Bronchial epithelial cell (primary cell): ENCODE results near the gene DDX27. TPM values are rescaled to one million over a fixed set of nuclear protein-coding genes. Genes with fewer than 3 reads are reported as not detected.
A peak's percentile ranks its signal among the peaks of the same experiment; 100 is the strongest.

Source experiments
- DNase-seq: peaks from one replicate; pipeline ENCODE4 v3.0.0-alpha.2; 2010; ENCODE audit warnings: low read depth
- FAIRE-seq: peaks from 2 replicates; lab custom pipeline; 2011; peaks lifted over from hg19 to GRCh38; lab: Jason Lieb, UNC
- H3K27me3 ChIP-seq: 2 replicates; pipeline ENCODE4 v1.5.1; 2011; ENCODE audit warnings: low read length; ENCODE audit not compliant: control insufficient read depth, insufficient read depth
- H3K36me3 ChIP-seq: 2 replicates; pipeline ENCODE4 v1.5.1; 2011; ENCODE audit warnings: low read length; ENCODE audit not compliant: control insufficient read depth, insufficient read depth
- H3K4me3 ChIP-seq: 2 replicates; pipeline ENCODE4 v1.5.1; 2011; ENCODE audit warnings: mild to moderate bottlenecking, low read depth, low read length, control low read depth
- total RNA-seq: library from RNA; depleted of rRNA; stranded (reverse); fragments of >200 nt; gene quantifications from 2 replicates; pipeline ENCODE4 v1.2.1, GENCODE V29; 2014
- TF ChIP-seq, protein P1 (sequence below): IDR thresholded peaks from 2 replicates; pipeline ENCODE4 v1.5.1; 2011; ENCODE audit warnings: mild to moderate bottlenecking, moderate library complexity, low read length, control low read depth, inconsistent platforms; ENCODE audit not compliant: insufficient read depth, severe bottlenecking

Gene DDX27
- total RNA-seq, 1 donor from 2014 or later = 49.8 TPM

DNA sequence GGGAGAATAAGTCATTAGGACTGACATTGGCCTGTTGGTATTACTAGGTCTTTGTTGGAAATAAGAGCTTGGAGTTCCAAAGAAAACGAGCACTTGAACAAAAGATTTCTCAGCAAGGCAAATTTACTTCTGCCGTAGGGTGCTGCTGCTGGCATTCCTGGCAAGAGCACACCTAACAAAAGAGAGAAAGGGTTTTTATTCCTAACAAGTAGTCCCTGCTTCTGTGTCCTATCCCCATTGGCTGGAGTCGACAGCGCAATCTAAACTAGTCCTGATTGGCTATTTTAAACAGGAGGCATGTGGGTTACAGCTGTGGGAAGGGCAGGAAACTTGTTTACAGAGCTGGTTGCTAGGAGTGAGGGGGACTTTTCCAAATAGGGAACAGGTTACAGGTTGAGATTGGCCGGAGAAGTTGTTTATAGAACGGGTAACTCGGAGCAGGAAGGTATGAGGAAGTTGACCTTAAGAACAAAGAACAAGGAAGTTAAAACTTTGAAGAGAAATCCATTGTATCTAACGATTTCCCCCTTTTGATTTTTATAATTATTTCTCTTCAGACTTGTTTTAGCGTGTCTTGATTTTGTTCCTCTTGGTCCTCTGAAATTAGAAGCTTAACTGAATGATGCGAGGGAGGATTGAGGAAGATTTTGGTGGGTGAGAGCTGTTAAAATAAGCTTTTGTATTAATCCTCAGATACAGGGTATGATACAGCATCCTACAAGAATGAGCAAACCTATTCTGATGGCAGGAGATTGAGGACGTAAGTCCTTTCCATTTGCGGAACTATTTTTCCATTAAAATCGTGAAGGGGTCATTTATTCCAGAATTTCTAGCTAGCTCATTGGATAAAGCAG, 62.1 kb downstream of the DDX27 start:
- H3K27me3 ChIP-seq = no peaks in the 10 kb centered on the region
- DNase-seq (peak; percentile 55), FAIRE-seq (no peak)
- H3K36me3 ChIP-seq = peaks cover 56% of the 10 kb centered on the region
- TF ChIP-seq, protein P1, sequence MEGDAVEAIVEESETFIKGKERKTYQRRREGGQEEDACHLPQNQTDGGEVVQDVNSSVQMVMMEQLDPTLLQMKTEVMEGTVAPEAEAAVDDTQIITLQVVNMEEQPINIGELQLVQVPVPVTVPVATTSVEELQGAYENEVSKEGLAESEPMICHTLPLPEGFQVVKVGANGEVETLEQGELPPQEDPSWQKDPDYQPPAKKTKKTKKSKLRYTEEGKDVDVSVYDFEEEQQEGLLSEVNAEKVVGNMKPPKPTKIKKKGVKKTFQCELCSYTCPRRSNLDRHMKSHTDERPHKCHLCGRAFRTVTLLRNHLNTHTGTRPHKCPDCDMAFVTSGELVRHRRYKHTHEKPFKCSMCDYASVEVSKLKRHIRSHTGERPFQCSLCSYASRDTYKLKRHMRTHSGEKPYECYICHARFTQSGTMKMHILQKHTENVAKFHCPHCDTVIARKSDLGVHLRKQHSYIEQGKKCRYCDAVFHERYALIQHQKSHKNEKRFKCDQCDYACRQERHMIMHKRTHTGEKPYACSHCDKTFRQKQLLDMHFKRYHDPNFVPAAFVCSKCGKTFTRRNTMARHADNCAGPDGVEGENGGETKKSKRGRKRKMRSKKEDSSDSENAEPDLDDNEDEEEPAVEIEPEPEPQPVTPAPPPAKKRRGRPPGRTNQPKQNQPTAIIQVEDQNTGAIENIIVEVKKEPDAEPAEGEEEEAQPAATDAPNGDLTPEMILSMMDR = no peak
- H3K4me3 ChIP-seq = no peak overlapping the region

DNA sequence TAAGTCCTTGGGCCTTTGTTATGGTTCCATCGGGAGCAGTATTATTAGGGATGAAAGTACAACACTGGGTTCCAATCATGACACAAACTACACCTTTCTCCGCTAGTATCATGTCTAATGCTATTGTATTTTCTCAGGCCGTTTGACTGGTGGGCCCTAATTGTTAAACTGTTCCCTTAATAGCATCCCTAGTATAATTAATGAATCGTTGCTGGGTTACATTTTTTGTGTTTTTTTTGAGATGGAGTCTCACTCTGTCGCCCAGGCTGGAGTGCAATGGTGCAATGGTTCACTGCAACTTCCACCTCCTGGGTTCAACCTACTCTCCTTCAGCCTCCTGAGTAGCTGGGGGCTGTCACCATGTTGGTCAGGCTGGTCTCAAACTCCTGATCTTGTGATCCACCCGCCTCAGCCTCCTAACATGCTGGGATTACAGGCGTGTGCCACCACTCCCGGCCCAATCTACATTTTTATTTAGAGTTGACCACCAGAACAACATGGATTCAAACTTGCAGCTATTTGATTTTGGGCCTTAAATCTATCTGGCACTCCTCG, 62.8 kb downstream of the DDX27 start:
- DNase-seq (no peak), FAIRE-seq (no peak)
- H3K4me3 ChIP-seq = no peak overlapping the region
- TF ChIP-seq, protein P1 = no peak
- H3K36me3 ChIP-seq = peaks cover 61% of the 10 kb centered on the region
- H3K27me3 ChIP-seq = no peaks in the 10 kb centered on the region

DNA sequence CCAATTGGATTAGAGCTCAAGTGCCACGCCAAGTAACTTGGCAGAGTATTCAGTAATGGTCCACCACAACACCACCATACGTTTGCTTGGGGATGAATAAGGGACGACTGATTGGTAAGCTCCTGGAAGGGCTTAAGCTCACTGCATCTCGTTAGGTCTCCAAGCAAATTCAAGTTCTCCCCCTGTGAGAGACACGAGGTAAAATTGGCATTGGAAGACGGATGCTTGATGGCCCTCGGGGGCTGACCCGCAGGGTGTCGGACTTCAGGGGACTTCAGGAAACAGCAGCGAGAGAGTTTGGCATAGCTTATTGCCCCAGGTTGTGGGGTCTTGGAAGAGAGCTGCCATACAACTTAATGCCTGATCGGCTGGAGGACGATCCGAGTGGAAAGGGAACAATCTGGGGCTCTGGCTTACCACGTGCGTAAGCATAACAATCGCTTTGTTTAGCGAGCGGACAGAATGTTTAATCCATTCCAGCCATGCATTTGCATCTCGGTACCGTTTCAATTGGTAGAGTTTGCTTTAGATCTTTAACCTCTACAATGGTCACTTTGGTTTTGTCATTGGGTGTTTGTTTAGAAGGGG, 63.5 kb downstream of the DDX27 start:
- FAIRE-seq (no peak), DNase-seq (no peak)
- Histone ChIP-seq H3K27me3 (no peaks in the 10 kb centered on the region), H3K36me3 (peaks cover 62% of the 10 kb centered on the region), H3K4me3 (no peak overlapping the region)
- TF ChIP-seq, protein P1 = no peak

DNA sequence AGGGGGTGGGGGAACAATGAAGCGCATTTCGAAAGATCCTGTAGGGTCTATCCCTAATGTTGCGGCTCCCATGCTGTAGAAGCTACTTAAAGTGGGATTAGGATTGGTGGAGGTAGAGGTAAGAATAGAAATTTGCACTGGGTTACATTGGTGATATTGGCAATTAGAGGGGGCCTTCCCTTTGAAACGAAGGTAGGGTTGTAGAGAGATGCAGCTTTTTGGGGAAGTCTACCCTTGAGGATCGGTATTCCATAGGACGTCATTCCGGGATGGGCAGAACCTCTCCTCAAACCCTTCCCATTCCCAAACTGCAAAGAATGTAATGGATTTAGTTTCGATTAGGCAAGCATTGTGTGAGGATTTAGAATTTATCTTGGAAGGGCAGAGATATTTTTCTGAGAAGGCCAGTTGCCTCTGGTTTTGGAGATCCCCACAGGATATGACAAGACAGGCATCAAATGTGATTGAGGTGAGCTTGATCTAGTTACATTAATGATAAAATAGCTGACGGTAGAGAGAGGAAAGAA, 64.0 kb downstream of the DDX27 start:
- H3K36me3 ChIP-seq = peaks cover 63% of the 10 kb centered on the region
- no peak for FAIRE-seq
- no peak for DNase-seq
- H3K27me3 ChIP-seq = no peaks in the 10 kb centered on the region
- no peak overlapping the region for H3K4me3 ChIP-seq
- TF ChIP-seq, protein P1 = no peak

DNA sequence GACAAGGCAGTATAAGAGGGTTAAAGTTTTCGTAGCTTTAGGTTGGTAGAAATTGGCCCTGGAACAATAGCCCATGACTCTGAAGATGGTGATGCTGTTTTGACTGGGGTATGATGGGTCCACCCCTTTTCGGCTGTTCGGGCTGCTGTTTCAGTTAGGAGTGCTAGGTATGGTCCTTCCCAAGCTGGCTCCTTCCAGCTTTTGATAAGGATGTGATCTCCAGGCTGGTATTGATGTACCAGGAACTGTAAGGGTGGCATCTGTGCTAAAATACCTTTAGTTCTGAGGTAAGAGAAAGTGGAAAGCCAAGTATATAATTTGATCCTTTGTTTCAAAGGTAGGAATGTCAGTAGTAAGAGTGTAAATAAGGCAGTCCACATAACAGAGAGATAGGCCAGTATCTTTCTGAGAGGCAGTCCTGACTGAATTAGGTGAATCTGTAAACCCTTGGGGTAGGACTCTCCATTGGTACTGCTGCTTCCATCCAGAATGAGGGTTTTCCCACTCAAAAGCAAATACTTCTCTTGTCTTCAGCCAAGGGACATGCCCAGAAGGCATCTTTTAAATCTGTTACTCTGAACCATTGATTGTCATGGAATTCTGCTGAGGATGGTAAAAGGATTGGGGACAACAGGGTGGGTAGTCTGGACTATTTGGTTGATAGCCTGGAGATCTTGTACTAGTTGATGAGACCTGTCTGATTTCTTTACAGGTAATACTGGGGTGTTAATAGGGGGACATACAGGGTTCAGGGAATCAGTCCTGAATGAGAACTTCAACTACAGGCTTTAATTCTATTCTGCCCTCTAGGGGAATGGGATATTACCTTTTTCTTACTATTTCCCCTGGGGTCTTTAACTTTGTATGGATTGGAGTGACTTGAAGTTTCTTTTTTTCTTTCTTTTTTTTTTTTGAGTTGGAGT, 64.7 kb downstream of the DDX27 start:
- Histone ChIP-seq H3K27me3 (no peaks in the 10 kb centered on the region), H3K4me3 (no peak overlapping the region), H3K36me3 (peaks cover 64% of the 10 kb centered on the region)
- TF ChIP-seq, protein P1 = no peak
- no peak for FAIRE-seq
- no peak for DNase-seq
